Lower lobe of right lung (tissue), 2 donors: ENCODE data around the gene NEDD4L. TPM values are rescaled to one million over a fixed set of nuclear protein-coding genes. Genes with fewer than 3 reads are reported as not detected.

ENCODE experiments used
- ATAC-seq, 2 donors: fragments of 200-7000 bp; cut with Tn5 transposase; one replicate each; pipeline ENCODE4 v1.9.1; 2020 to 2022; ENCODE audit warnings: mild to moderate bottlenecking in 2 of 2, moderate library complexity in 2 of 2
- DNase-seq: peaks from one replicate; pipeline ENCODE4 v3.0.0-alpha.2; 2020
- H3K27ac ChIP-seq: fragments of 200-600 bp; one replicate; pipeline ENCODE4 v1.8.0; 2022
- H3K27me3 ChIP-seq: fragments of 200-600 bp; one replicate; pipeline ENCODE4 v1.8.0; 2022; ENCODE audit warnings: low read depth
- H3K36me3 ChIP-seq: fragments of 200-600 bp; one replicate; pipeline ENCODE4 v1.8.0; 2022; ENCODE audit warnings: mild to moderate bottlenecking
- H3K4me1 ChIP-seq: fragments of 200-600 bp; one replicate; pipeline ENCODE4 v1.8.0; 2022
- H3K4me3 ChIP-seq: fragments of 200-600 bp; one replicate; pipeline ENCODE4 v1.8.0; 2022; ENCODE audit warnings: mild to moderate bottlenecking
- H3K9me3 ChIP-seq: fragments of 200-600 bp; one replicate; pipeline ENCODE4 v1.8.0; 2022
- CTCF ChIP-seq: fragments of 200-600 bp; IDR thresholded peaks from one replicate; pipeline ENCODE4 v1.8.0; 2022; ENCODE audit warnings: antibody characterized with exemption, mild to moderate bottlenecking
- intact Hi-C: fragments of 100-400 bp; cut with DNase I; formaldehyde crosslinking; loops from one replicate; pipeline ENCODE4 v1.11.0; 2022
- total RNA-seq: library from RNA; stranded (reverse); fragmentation: NEBNext Ultra II Directional; extraction: Animal tissue kit (Norgen Biotek cat#: 25700); gene quantifications from one replicate; pipeline ENCODE4 v1.2.1, GENCODE V29; 2021
- donor health status: DM: no; HTN: yes; CAD: no; lungs with severe emphysema.

NEDD4L gene
- total RNA-seq, 1 donor from 2014 or later = 203 TPM

- no peaks in the 10 kb centered on the region for H3K36me3 ChIP-seq
- peak; percentile 87 for TF ChIP-seq CTCF
- H3K4me3 ChIP-seq = no peak overlapping the region
- H3K27ac ChIP-seq = no peak overlapping the region
- DNase-seq = no peak
- peak; percentile 42 to 44 for ATAC-seq
- H3K27me3 ChIP-seq = no peaks in the 10 kb centered on the region
- H3K4me1 ChIP-seq = peaks cover 51% of the 10 kb centered on the region
- H3K9me3 ChIP-seq = no peaks in the 10 kb centered on the region
- intact Hi-C loops = no loop called here
Observed at GRCh38 chr18:58180738-58181353, 136.8 kb downstream of the NEDD4L start.

GRCh38 chr18:58181988-58182387, 138.0 kb downstream of the NEDD4L start:
- Histone ChIP-seq H3K36me3 (no peaks in the 10 kb centered on the region), H3K9me3 (no peaks in the 10 kb centered on the region), H3K27ac (no peak overlapping the region), H3K4me3 (no peak overlapping the region), H3K4me1 (peaks cover 54% of the 10 kb centered on the region), H3K27me3 (no peaks in the 10 kb centered on the region)
- ATAC-seq = no peak
- no peak for DNase-seq
- intact Hi-C loops = no loop called here
- no peak for TF ChIP-seq CTCF

- Histone ChIP-seq H3K36me3 (no peaks in the 10 kb centered on the region), H3K9me3 (no peaks in the 10 kb centered on the region), H3K27me3 (no peaks in the 10 kb centered on the region), H3K4me1 (peaks cover 44% of the 10 kb centered on the region), H3K4me3 (no peak overlapping the region), H3K27ac (no peak overlapping the region)
- peak; percentile 62 for DNase-seq
- intact Hi-C loops = no loop called here
- no peak for TF ChIP-seq CTCF
- peak; percentile 63 to 67 for ATAC-seq
Observed at GRCh38 chr18:58183226-58183625, 139.2 kb downstream of the NEDD4L start.

GRCh38 chr18:58186258-58186948, 142.4 kb downstream of the NEDD4L start:
- H3K36me3 ChIP-seq = no peaks in the 10 kb centered on the region
- no peaks in the 10 kb centered on the region for H3K9me3 ChIP-seq
- H3K4me1 ChIP-seq = peaks cover 19% of the 10 kb centered on the region
- H3K4me3 ChIP-seq = no peak overlapping the region
- no peak for TF ChIP-seq CTCF
- intact Hi-C loops = no loop called here
- H3K27ac ChIP-seq = no peak overlapping the region
- H3K27me3 ChIP-seq = no peaks in the 10 kb centered on the region
- peak; percentile 56 for DNase-seq
- peak; percentile 76 to 79 for ATAC-seq

GRCh38 chr18:58187674-58188073, 143.6 kb downstream of the NEDD4L start:
- DNase-seq (no peak), ATAC-seq (no peak)
- intact Hi-C loops = no loop called here
- H3K36me3 ChIP-seq = no peaks in the 10 kb centered on the region
- H3K4me3 ChIP-seq = no peak overlapping the region
- peaks cover 11% of the 10 kb centered on the region for H3K4me1 ChIP-seq
- H3K9me3 ChIP-seq = no peaks in the 10 kb centered on the region
- TF ChIP-seq CTCF = no peak
- no peak overlapping the region for H3K27ac ChIP-seq
- no peaks in the 10 kb centered on the region for H3K27me3 ChIP-seq
